Central memory CD8-positive, alpha-beta T cell (primary cell): Measurements from ENCODE around the gene CTNNA3.

Source experiments
- ATAC-seq: fragments of 150-1000 bp; cut with Tn5 transposase; replicated peaks from 2 replicates; pipeline ENCODE4 v1.10.0; 2022; ENCODE audit warnings: mild to moderate bottlenecking, moderate FRiP score, moderate number of reproducible peaks; ENCODE audit not compliant: poor library complexity, severe bottlenecking; ENCODE audit errors: extremely low read depth
- DNase-seq, 2 donors: peaks; one replicate each; pipeline ENCODE4 v3.0.0; 2021; ENCODE audit warnings: low spot score in 2 of 2
- H3K27ac Mint-ChIP-seq: one replicate; pipeline ENCODE4 v1.8.0; 2022; ENCODE audit warnings: low read depth, mild to moderate bottlenecking, moderate library complexity, mixed read lengths
- H3K27me3 Mint-ChIP-seq: one replicate; pipeline ENCODE4 v1.8.0; 2022; ENCODE audit warnings: mixed read lengths
- H3K36me3 Mint-ChIP-seq: one replicate; pipeline ENCODE4 v1.8.0; 2022; ENCODE audit warnings: mild to moderate bottlenecking, moderate library complexity, mixed read lengths; ENCODE audit not compliant: insufficient read depth
- H3K4me1 Mint-ChIP-seq: one replicate; pipeline ENCODE4 v1.8.0; 2022; ENCODE audit warnings: mixed read lengths
- H3K4me3 Mint-ChIP-seq: one replicate; pipeline ENCODE4 v1.8.0; 2022; ENCODE audit warnings: mild to moderate bottlenecking, moderate library complexity, mixed read lengths
- H3K9me3 Mint-ChIP-seq: one replicate; pipeline ENCODE4 v1.8.0; 2022; ENCODE audit warnings: mixed read lengths

Gene CTNNA3

GRCh38 chr10:67659497-67659896 is 36.5 kb downstream of the CTNNA3 start:
- H3K36me3 Mint-ChIP-seq = no peaks in the 10 kb centered on the region
- no peak overlapping the region for H3K27ac Mint-ChIP-seq
- DNase-seq (no peak), ATAC-seq (no peak)
- no peaks in the 10 kb centered on the region for H3K9me3 Mint-ChIP-seq
- peaks cover 53% of the 10 kb centered on the region for H3K27me3 Mint-ChIP-seq
- no peaks in the 10 kb centered on the region for H3K4me1 Mint-ChIP-seq
- H3K4me3 Mint-ChIP-seq = no peak overlapping the region

GRCh38 chr10:67657775-67658174 is 38.2 kb downstream of the CTNNA3 start:
- no peak for DNase-seq
- Mint-ChIP-seq H3K27me3 (peaks cover 53% of the 10 kb centered on the region), H3K27ac (no peak overlapping the region)

GRCh38 chr10:67650558-67650957 is 45.4 kb downstream of the CTNNA3 start:
- DNase-seq (no peak), ATAC-seq (no peak)
- Mint-ChIP-seq H3K36me3 (peaks cover 2% of the 10 kb centered on the region), H3K27me3 (no peaks in the 10 kb centered on the region), H3K9me3 (no peaks in the 10 kb centered on the region), H3K27ac (no peak overlapping the region), H3K4me3 (no peak overlapping the region), H3K4me1 (no peaks in the 10 kb centered on the region)

More at GRCh38 chr10:67657775-67658174, 38.2 kb downstream of the CTNNA3 start:
- no peak for ATAC-seq
- Mint-ChIP-seq H3K9me3 (no peaks in the 10 kb centered on the region), H3K4me1 (no peaks in the 10 kb centered on the region), H3K36me3 (peaks cover 2% of the 10 kb centered on the region), H3K4me3 (no peak overlapping the region)

- Mint-ChIP-seq H3K27me3 (no peaks in the 10 kb centered on the region), H3K36me3 (no peaks in the 10 kb centered on the region), H3K4me3 (no peak overlapping the region), H3K4me1 (no peaks in the 10 kb centered on the region), H3K9me3 (no peaks in the 10 kb centered on the region), H3K27ac (no peak overlapping the region)
- ATAC-seq (no peak), DNase-seq (no peak)
Observed at GRCh38 chr10:67648613-67649229, 47.3 kb downstream of the CTNNA3 start.

GRCh38 chr10:67630904-67631303 is 65.1 kb downstream of the CTNNA3 start:
- H3K4me3 Mint-ChIP-seq = no peak overlapping the region
- H3K9me3 Mint-ChIP-seq = no peaks in the 10 kb centered on the region
- DNase-seq = no peak
- H3K27me3 Mint-ChIP-seq = peaks cover 52% of the 10 kb centered on the region
- H3K27ac Mint-ChIP-seq = no peak overlapping the region
- no peaks in the 10 kb centered on the region for H3K4me1 Mint-ChIP-seq
- no peak for ATAC-seq
- no peaks in the 10 kb centered on the region for H3K36me3 Mint-ChIP-seq

GRCh38 chr10:67629461-67629971 is 66.5 kb downstream of the CTNNA3 start:
- peaks cover 38% of the 10 kb centered on the region for H3K27me3 Mint-ChIP-seq
- DNase-seq (no peak), ATAC-seq (no peak)
- H3K27ac Mint-ChIP-seq = no peak overlapping the region
- H3K36me3 Mint-ChIP-seq = no peaks in the 10 kb centered on the region
- H3K4me3 Mint-ChIP-seq = no peak overlapping the region
- no peaks in the 10 kb centered on the region for H3K4me1 Mint-ChIP-seq
- H3K9me3 Mint-ChIP-seq = no peaks in the 10 kb centered on the region

GRCh38 chr10:67622984-67623383 is 73.0 kb downstream of the CTNNA3 start:
- Mint-ChIP-seq H3K27ac (no peak overlapping the region), H3K9me3 (no peaks in the 10 kb centered on the region)

GRCh38 chr10:67622511-67622910 is 73.5 kb downstream of the CTNNA3 start:
- no peaks in the 10 kb centered on the region for H3K9me3 Mint-ChIP-seq
- no peaks in the 10 kb centered on the region for H3K36me3 Mint-ChIP-seq
- H3K4me1 Mint-ChIP-seq = no peaks in the 10 kb centered on the region
- ATAC-seq (no peak), DNase-seq (no peak)
- no peak overlapping the region for H3K27ac Mint-ChIP-seq
- H3K27me3 Mint-ChIP-seq = peaks cover under 1% of the 10 kb centered on the region
- no peak overlapping the region for H3K4me3 Mint-ChIP-seq

More at GRCh38 chr10:67622984-67623383, 73.0 kb downstream of the CTNNA3 start:
- no peaks in the 10 kb centered on the region for H3K4me1 Mint-ChIP-seq
- DNase-seq (no peak), ATAC-seq (no peak)
- no peaks in the 10 kb centered on the region for H3K27me3 Mint-ChIP-seq
- no peaks in the 10 kb centered on the region for H3K36me3 Mint-ChIP-seq
- no peak overlapping the region for H3K4me3 Mint-ChIP-seq

GRCh38 chr10:67621834-67622233 is 74.2 kb downstream of the CTNNA3 start:
- DNase-seq = no peak
- Mint-ChIP-seq H3K4me3 (no peak overlapping the region), H3K27me3 (peaks cover 8% of the 10 kb centered on the region), H3K36me3 (no peaks in the 10 kb centered on the region), H3K9me3 (no peaks in the 10 kb centered on the region), H3K27ac (no peak overlapping the region), H3K4me1 (no peaks in the 10 kb centered on the region)
- no peak for ATAC-seq

- Mint-ChIP-seq H3K36me3 (peaks cover 2% of the 10 kb centered on the region), H3K4me1 (peaks cover 2% of the 10 kb centered on the region), H3K4me3 (no peak overlapping the region), H3K9me3 (no peaks in the 10 kb centered on the region), H3K27ac (no peak overlapping the region), H3K27me3 (peaks cover 9% of the 10 kb centered on the region)
- DNase-seq (no peak), ATAC-seq (no peak)
Observed at GRCh38 chr10:67618116-67618515, 77.9 kb downstream of the CTNNA3 start.

GRCh38 chr10:67612577-67613537 is 83.1 kb downstream of the CTNNA3 start:
- peak overlapping the region; percentile 59 for H3K4me3 Mint-ChIP-seq
- DNase-seq (peak in 1 of 2 donors; percentile 52), ATAC-seq (peak; percentile 97)
- H3K27ac Mint-ChIP-seq = peak overlapping the region; percentile 2
- H3K27me3 Mint-ChIP-seq = peaks cover 9% of the 10 kb centered on the region
- peaks cover 2% of the 10 kb centered on the region for H3K36me3 Mint-ChIP-seq
- peaks cover 16% of the 10 kb centered on the region for H3K4me1 Mint-ChIP-seq
- H3K9me3 Mint-ChIP-seq = no peaks in the 10 kb centered on the region

GRCh38 chr10:67612176-67612575 is 83.8 kb downstream of the CTNNA3 start:
- Mint-ChIP-seq H3K9me3 (no peaks in the 10 kb centered on the region), H3K4me3 (peak overlapping the region; percentile 59)

More at GRCh38 chr10:67612176-67612575, 83.8 kb downstream of the CTNNA3 start:
- H3K4me1 Mint-ChIP-seq = peaks cover 16% of the 10 kb centered on the region
- ATAC-seq (no peak), DNase-seq (no peak)
- H3K27me3 Mint-ChIP-seq = peaks cover 11% of the 10 kb centered on the region
- peaks cover 2% of the 10 kb centered on the region for H3K36me3 Mint-ChIP-seq
- no peak overlapping the region for H3K27ac Mint-ChIP-seq
